Thyroid gland (tissue), 4 donors: ENCODE results near the gene PCARE.

Experiments used
- CTCF ChIP-seq, 6 experiments: fragments of 200-600 bp in 3 of 6; fragments of 450-650 bp in 3 of 6; sonication (generic) in 3 of 6; IDR thresholded peaks; one replicate each; pipeline ENCODE4 v1.5.1; 2016 to 2019; ENCODE audit warnings: antibody characterized with exemption in 6 of 6, mild to moderate bottlenecking in 2 of 6, inconsistent platforms in 1 of 6, moderate library complexity in 1 of 6
- POLR2A ChIP-seq, 2 donors: fragments of 450-650 bp; IDR thresholded peaks; one replicate each; pipeline ENCODE4 v1.6.1; 2017; ENCODE audit warnings: antibody characterized with exemption in 2 of 2, mild to moderate bottlenecking in 2 of 2, moderate library complexity in 1 of 2

GRCh38 chr2:29113891-29114321 is 39.6 kb upstream of the PCARE start:
- no peak for TF ChIP-seq CTCF (IDR thresholded peaks at IDR 0.05)
- TF ChIP-seq POLR2A (IDR thresholded peaks at IDR 0.05) = no peak
